ENCODE results near the gene FMO5.

FMO5 gene

GRCh38 chr1:147142886-147143285 is 82.3 kb downstream of the FMO5 start:
- no peak for DNase-seq (ENCODE audit: low spot score)
